Right renal pelvis (tissue), 4 donors: Measurements from ENCODE around the gene FFAR2. TPM values are rescaled to one million over a fixed set of nuclear protein-coding genes. Genes with fewer than 3 reads are reported as not detected.
"Not testable (repeated sequence)": the region's sequence is repeated elsewhere in the genome, so short reads cannot be mapped to it uniquely, and the experiment has no call there.

Experiments used
- DNase-seq, 4 donors: peaks; one replicate each; pipeline ENCODE4 v3.0.0-alpha.2; 2013; ENCODE audit warnings: low read depth in 4 of 4, low spot score in 3 of 4, missing footprints in 1 of 4
- polyA plus RNA-seq, 4 donors: library from polyadenylated mRNA; unstranded; fragments of 120-200 nt; gene quantifications; one replicate each; pipeline ENCODE4 v1.2.1, GENCODE V29; 2013; ENCODE audit not compliant: insufficient read length in 4 of 4

FFAR2 gene
- polyA plus RNA-seq, result under 1 TPM; 0.21 to 0.37 (median 0.33) TPM

DNA sequence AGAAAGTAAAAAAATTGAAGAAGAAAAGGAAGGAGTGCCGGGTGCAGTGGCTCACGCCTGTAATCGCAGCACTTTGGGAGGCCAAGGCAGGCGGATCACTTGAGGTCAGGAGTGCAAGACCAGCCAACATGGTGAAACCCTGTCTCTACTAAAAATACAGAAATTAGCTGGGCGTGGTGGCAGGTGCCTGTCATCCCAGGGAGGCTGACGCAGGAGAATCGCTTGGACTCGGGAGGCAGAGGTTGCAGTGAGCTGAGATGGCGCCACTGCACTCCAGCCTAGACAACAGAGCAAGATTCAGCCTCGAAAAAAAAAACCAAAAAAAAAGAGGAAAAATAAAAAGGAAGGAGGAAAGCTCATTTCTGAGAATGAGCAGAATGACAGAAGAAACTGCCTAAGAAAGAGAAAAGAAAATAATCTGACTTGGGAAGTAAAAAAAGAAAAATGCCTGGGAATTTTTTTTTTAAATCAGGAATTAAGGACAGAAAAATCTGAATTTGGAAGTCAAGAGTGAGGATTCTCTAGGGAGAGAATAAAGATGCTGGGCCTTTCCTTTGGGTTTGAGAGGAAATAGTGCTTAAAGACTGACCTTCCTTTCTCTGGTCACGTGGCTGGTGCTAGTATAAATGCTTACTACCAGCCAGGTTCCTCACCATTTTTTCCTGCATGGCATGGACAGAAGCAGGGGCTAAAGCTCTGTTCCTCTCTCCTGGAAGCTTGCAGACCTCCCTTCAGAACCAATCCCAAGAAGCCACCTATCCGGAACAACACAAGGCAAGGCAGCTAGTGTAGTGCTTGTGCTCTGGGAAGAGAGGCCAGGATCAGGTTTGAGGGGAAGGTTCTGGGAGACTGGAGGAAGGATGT lies at the start of gene FFAR2:
TSS of gene FFAR2 (plus strand) at position 652 of the 864 bp plus-strand sequence. CDS start 1,458 bp downstream, outside the sequence.
- DNase-seq, result no peak

DNA sequence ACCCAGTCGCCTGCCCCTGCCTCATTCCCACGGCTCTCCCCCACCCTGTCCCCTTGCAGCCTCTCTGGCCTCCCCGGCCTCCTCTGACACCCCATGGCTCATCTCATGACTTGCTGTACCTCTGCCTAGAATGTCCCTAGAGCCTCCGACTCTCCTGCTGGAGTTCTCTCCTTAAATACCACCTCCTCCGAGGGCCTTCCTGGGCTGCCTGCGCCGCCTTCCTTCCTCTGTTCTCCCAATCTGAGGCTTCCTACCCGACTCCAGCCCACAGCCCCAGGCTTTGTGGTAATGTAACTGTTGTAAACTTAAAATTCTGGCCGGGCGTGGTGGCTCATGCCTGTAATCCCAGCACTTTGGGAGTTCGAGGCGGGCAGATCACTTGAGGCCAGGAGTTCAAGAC lies 49.5 kb upstream of the FFAR2 start:
- no peak for DNase-seq

- DNase-seq, result no peak
Observed at GRCh38 chr19:35399231-35399630, 48.8 kb upstream of the FFAR2 start.

DNA sequence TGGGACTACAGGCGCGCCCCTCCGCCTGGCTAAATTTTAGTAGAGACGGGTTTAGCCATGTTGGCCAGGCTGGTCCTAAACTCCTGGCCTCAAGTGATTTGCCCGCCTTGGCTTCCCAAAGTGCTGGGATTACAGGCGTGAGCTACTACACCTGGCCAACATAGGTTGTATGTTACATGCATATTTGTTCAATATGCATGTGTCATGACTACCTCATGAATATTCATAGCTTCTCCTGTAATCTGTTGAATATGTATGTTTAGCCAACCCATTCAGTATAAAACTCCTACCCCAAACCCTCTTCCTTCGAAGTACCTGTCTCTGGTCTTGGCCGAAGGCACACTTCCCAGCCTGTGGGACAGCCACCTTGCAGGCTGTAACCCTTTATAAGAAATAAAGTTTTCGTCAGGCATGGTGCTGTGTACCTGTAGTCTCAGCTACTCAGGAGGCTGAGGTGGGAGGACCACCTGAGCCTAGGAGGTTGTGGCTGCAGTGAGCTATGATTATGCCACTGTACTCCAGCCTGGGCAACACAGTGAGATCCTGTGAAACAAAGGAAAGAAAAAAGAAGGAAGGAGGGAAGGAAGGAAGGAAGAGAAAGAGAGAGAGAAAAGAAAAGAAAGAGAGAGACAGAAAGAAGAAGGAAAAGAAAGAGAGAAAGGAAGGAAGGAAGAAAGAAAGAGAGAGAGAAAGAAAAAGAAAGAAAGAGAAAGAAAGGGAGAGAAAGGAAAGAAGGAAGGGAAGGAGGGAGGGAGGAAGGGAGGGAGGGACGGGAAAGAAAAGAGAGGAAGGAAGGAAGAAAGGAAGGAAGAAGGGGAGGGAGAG lies 47.9 kb upstream of the FFAR2 start:
- no peak for DNase-seq

GRCh38 chr19:35400773-35401100 lies 47.3 kb upstream of the FFAR2 start:
- DNase-seq, result no peak

DNA sequence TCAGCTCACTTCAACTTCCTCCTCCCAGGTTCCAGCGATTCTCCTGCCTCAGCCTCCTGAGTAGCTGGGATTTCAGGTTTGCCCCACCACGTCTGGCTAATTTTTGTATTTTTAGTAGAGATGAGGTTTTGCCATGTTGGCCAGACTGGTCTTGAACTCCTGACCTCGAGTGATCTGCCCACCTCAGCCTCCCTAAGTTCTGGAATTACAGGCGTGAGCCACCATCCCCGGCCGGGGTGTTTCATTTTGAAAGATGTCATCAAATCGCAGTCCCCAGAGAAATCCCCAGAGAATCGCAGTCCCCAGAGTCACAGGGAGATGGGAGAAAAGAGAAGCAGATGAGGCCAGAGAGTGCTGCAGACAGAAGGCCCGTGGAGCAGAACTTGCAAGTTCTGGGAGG lies 46.6 kb upstream of the FFAR2 start:
- not testable (repeated sequence) for DNase-seq

DNA sequence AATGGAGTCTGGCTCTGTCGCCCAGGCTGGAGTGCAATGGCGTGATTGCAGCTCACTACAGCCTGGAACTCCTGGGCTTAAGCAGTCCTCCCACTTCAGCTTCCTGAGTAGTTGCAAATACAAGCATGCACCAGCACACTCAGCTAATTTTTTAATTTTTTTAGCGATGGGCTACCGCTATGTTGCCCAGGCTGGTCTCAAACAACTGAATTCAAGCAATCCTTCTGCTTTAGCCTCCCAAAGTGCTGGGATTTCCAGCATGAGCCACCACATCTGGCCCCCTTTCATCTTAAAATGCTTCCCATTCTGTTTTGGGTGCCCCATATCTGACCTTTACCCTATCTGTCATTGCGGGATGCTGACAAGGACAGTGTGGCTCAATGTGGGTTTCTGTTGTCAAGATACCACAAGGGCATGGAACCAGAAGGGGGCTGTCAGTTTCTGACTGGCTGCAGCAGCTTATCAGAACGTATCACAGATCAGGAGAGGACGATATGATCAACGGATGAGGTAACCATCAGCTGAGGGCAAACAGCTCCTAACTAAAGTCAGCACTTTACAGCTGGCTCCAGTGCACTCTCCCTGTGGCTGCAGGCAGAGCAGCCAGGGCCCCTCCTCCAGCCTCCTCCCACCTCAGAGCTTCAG lies 44.8 kb upstream of the FFAR2 start:
- no peak for DNase-seq

GRCh38 chr19:35404879-35405622 lies 43.0 kb upstream of the FFAR2 start:
- no peak for DNase-seq

- DNase-seq, result no peak
Observed at GRCh38 chr19:35407619-35408018, 40.4 kb upstream of the FFAR2 start.

GRCh38 chr19:35408284-35409171 lies 39.5 kb upstream of the FFAR2 start:
- no peak for DNase-seq

DNA sequence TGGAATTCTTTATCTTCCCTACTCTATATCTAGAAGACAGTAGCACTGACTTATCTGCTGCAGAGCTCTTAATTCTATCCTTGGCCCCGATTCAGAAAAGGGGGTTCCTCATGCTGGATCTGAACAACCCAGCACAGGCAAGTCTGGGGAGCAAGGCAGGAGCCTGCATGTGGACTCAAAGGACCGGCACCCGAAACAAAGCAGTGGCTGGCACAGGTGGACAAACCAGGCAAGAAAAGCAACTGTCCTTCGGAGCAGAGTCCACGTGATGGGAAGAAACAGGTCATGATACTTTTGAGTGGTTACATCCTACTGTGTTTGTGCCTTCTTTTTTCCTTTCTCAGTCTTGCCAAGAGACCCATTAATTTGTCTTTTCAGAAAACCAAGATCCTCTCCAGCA lies 38.9 kb upstream of the FFAR2 start:
- no peak for DNase-seq

DNA sequence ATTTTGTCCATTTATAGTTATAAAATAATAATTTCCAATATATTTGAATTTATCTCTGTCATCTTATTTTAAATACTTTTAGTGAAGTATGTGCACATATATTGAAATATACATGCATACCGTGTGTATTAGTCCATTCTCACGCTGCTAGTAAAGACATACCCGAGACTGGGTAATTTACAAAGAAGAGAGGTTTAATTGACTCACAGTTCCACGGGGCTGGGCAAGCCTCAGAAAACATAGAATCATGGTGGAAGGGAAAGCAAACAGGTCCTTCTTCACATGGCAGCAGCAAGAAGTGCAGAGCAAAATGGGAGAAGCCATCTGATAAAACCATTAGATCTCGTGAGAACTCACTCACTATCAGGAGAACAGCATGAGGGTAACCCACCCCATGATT lies 37.6 kb upstream of the FFAR2 start:
- no peak for DNase-seq

DNA sequence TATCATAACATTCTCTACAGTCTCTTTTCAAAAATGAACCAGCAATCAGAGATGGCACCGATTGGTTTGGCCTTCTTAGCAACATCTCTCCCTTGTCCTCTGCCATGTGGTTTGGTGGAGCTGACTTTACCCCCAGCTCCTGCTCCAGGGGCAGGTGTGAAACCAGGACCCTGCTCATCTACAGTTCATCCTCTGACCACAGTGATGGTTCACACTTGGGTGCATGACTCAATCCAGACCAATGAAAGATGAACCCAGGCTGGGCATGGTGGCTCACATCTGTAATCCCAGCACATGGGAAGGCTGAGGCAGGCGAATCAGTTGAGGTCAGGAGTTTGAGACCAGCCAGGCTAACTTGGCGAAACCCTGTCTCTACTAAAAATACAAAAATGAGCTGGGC lies 33.6 kb upstream of the FFAR2 start:
- no peak for DNase-seq

GRCh38 chr19:35416331-35416730 lies 31.7 kb upstream of the FFAR2 start:
- DNase-seq, result no peak

DNA sequence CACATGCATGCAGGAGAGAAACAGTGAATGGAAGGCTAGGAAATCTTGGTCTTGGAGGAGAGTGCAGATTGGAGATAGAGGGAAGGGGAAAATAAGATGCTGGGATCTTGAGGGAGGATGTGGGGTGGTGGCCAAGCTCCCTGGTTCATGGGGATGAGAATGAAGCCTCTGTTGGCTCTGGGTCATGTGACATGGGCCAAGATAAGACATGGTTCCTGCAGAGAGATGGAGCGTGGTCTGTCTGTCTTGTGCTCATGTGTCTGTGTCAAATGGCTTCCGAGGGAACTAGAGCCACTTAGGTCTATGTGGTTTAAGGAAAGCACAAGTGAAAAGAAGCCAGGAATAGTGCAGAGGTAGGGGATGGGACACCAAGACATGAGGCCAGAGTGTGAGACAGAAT lies 30.8 kb upstream of the FFAR2 start:
- DNase-seq, result no peak

DNA sequence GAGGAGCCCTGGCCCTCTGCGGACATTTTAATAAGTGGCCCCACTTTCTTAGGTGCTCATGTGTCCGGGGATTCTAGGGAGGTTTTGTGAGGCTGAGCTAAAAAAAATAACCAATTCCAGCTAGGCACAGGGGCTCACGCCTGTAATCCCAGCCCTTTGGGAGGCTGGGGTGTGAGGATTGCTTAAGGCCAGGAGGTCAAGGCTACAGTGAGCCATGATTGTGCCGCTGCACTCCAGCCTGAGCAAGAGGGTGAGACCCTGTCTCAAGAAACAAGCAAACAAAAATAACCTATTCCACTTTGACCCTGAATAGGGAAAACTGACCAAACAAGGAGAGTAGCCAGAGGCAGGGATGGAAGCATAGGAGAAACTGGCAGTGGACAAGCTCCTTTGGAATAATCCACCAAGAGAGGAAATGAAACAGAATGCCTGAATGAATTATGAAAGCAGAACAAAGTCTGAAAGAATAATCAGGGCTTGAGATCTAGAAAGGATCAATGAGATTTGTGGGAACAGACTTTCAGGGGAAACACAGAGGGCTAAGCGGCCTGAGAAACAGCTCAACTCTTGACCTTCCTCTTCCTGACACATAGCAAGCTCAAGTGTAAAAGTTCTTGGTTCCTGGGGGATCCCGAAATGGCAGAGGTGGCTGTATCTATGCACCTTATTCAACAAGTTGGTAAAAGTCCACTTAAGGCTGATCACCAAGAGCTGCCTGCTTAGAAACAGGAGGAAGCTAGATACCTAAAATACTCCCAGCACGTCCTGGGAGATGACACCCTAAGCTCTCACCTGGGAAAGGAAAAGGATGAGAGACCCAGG lies 30.1 kb upstream of the FFAR2 start:
- no peak for DNase-seq

GRCh38 chr19:35419046-35419445 lies 29.0 kb upstream of the FFAR2 start:
- no peak for DNase-seq

GRCh38 chr19:35419805-35420204 lies 28.3 kb upstream of the FFAR2 start:
- no peak for DNase-seq

GRCh38 chr19:35421362-35421761 lies 26.7 kb upstream of the FFAR2 start:
- no peak for DNase-seq
